GM21619 (cell line): ENCODE data around the gene MANBA.
"Not testable (repeated sequence)": the region's sequence is repeated elsewhere in the genome, so short reads cannot be mapped to it uniquely, and the experiment has no call there.

ENCODE experiments used
- ATAC-seq: cut with Tn5 transposase; IDR thresholded peaks from one replicate; pipeline ENCODE4 v1.9.1; 2021; ENCODE audit not compliant: unreplicated experiment

Gene MANBA

GRCh38 chr4:102764901-102765300, 4.1 kb upstream of the MANBA start:
- ATAC-seq, result no peak

- ATAC-seq, result no peak
Measured at GRCh38 chr4:102761906-102762305, 1.1 kb upstream of the MANBA start.

- peak; percentile 2 for ATAC-seq
Measured at GRCh38 chr4:102761296-102761701, 531 bp upstream of the MANBA start.

GRCh38 chr4:102759831-102760644, 730 bp downstream of the MANBA start:
- ATAC-seq, result peak; percentile 59

GRCh38 chr4:102758241-102759160, 2.3 kb downstream of the MANBA start:
- ATAC-seq, result no peak

DNA sequence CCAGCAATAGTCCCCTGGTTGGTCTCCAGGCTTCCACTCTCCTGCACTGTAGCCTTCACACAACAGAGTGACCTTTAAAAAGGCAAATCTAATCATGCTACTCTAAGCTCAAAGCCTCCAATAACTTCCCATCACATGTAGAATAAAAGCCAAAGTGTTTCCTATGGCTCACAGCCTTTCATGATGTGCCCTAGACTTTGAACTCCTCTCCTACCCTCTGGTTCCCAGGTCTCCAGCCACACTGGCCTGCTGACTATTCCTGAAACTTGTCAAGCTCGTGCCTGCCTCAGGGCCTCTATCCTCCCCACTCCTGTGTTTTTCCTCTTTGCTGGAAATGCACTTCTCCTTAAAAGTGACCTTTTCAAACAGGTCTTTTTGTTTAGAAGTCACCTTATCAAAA, 3.1 kb downstream of the MANBA start:
- ATAC-seq, result no peak

DNA sequence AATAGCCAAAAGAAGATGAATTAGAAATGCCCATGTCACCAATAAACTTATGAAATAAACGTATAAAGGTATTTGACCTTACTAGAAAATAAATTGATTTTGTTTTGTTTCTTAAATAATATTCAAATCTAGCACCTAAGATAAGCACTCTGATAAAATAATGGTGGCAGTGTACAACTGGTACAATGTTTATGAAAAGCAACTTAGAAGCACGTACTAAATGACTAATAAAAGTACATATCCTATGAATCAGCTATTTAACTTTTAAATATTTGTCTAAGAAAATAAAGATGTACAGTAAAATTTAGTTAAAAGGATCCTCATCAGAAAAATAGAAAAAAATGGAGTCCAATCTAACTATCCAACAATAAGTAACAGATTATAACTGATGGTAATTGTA, 6.7 kb downstream of the MANBA start:
- no peak for ATAC-seq

GRCh38 chr4:102751941-102752340, 8.8 kb downstream of the MANBA start:
- no peak for ATAC-seq

GRCh38 chr4:102743352-102743751, 17.4 kb downstream of the MANBA start:
- ATAC-seq, result peak; percentile 98

DNA sequence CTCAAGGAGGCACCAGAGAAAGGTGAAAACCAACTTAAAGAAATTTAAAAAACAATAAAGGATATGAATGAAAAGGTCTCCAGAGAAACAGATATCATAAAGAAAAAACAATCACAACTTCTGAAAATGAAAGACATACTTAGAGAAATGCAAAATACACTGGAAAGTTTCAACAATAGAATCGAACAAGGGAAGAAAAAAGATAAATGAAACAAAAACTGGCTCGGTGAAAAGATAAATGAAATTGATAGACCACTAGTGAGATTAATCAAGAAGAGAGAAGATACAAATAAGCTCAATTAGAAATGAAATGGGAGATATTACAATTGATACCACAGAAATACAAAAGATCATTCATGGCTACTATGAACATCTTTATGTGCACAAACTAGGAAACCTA, 22.0 kb downstream of the MANBA start:
- not testable (repeated sequence) for ATAC-seq

DNA sequence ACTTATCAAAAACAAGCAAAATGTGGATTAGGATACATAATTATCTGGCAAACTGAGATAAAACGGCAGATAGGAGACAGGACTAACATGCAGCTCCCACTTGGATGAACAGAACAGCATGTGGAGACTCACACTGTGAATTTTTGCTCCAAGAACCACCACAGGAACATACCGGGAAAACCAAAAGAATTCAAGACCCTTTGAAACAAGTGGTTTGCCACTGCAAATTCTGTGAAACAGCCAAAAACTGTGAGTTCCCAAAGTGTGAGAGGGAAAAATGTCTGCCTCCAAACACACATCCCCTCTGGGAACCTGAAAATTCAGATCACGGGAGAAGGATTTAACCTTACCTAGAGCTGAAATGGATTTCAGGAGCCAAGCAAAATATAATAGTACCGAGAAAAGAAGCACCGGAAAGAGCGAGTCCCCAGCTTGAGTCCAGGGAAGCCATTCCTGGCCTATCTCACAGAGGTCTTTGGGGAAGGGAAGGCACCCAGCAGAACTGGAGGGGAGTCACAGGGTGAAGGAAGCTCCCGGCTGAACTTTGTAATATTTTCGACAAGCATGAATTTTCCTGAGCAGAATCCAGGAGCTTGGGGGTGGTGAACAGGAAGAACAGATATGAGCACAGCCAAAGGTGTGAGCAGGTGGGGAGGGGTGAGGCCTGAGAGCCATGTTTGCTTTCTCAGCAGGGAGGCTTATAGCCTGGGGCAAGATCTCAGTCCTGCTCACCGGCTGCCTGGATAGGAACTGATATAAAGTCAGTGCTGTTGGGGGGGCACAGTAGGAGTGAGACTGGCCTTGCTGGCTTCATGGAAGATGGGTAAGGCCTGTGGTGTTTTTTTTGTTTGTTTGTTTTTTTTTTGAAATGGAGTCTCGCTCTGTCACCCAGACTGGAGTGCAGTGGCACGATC, 23.9 kb downstream of the MANBA start:
- no peak for ATAC-seq

- no peak for ATAC-seq
Measured at GRCh38 chr4:102735582-102735981, 25.2 kb downstream of the MANBA start.

- ATAC-seq, result peak; percentile 99
Measured at GRCh38 chr4:102734591-102735385, 26.0 kb downstream of the MANBA start.

- ATAC-seq, result peak; percentile 6
Measured at GRCh38 chr4:102734116-102734515, 26.7 kb downstream of the MANBA start.

DNA sequence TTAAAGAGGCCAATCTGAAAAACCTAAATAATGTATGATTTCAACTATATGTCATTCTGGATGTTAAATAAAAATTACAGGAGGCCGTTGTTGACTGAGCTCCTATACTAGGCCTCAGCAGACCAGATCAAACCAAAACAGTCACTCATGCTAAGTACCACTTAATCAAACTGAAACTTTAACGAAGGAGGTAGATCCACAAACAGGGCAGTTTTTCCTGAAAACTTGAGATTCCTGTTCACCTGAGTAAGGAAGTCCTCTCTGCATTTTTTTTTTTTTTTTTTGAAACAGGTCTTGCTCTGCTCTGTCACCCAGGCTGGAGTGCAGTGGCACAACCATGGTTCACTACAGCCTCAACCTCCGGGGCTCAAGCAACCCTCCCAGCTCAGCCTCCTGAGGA, 27.7 kb downstream of the MANBA start:
- ATAC-seq, result no peak

DNA sequence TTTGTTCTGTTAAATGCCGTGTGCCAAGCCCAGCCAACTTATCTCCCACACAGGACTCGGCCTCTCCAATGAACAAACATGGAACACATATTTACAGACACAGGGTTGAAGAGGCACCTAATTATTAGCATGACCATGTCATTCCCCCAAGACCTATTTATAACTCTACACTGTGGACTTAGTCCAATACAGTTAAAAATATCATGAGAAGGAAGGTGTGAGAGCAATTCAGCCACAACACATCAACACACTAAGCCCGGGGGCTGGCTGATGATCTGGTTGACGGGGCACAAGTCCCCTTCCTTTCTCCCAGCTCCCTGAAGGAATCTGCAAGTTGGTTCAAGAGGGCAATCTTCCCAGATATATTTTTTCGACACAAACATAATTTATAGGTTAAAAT, 28.1 kb downstream of the MANBA start:
- no peak for ATAC-seq

DNA sequence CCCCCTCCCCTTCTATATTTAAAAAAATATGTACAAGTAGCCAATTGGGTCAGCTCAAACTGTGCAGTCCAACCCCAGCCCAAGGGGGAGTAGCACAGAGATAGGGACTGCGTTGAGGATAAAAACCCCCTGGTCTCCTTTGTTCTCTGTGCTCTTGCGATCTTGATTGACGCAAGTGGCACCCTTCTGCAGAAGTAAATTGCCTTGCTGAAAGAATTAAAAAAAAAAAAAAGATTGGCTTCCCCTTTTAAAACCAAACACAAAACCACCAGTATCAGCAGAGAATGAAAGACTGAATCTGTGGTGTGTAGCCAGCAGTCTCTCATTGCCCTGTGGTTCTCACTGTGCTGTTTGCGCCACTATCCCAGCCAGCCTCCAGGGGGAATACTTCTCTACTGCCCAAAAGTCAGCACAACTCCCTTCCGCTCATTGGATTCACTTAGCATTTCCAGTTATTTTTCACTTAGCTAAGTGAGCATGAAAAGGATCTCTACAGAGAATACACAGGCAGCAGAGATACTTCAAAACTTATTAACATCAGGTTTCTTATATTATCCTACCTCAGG, 29.7 kb downstream of the MANBA start:
- ATAC-seq, result no peak

GRCh38 chr4:102729486-102729885, 31.3 kb downstream of the MANBA start:
- ATAC-seq, result not testable (repeated sequence)

- not testable (repeated sequence) for ATAC-seq
Measured at GRCh38 chr4:102726919-102727318, 33.8 kb downstream of the MANBA start.

DNA sequence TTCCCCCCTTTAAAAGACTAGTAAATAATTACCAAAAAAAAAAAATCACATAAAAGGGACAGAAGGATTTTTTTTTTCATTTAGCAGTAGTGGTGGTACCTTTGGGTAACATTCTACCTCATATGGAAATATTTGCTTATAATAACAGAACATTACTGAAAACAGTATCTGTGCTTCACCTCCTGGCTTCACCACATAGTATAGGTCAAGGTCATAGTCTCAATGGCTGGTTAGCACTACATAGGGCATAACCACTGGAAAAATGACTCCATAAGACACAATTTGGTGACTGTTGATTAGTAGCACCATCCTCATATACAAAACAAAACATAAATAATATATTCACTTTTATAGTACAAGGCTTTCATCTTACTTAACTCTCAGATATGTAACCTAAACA, 34.7 kb downstream of the MANBA start:
- ATAC-seq, result no peak
